Prostate gland (tissue), 2 donors: ENCODE measurements around the gene HIPK3. TPM values are rescaled to one million over a fixed set of nuclear protein-coding genes. Genes with fewer than 3 reads are reported as not detected.

Source experiments
- DNase-seq: peaks from one replicate; pipeline ENCODE4 v3.0.0-alpha.2; 2019; ENCODE audit warnings: low spot score
- H3K27ac ChIP-seq, 2 donors: fragments of 200-600 bp; sonication (generic); 2 replicates each; pipeline ENCODE4 v1.5.1; 2017 to 2019
- H3K27me3 ChIP-seq: fragments of 200-600 bp; sonication (generic); replicated peaks from 2 replicates; pipeline ENCODE4 v1.5.1; 2019; ENCODE audit not compliant: insufficient read depth
- H3K36me3 ChIP-seq, 2 donors: fragments of 200-600 bp; sonication (generic); 1 replicate in 1 of 2; 2 replicates in 1 of 2; pipeline versions ENCODE4 v1.5.1 to v1.8.1; 2017 to 2019
- H3K4me1 ChIP-seq: fragments of 200-600 bp; sonication (generic); replicated peaks from 2 replicates; pipeline ENCODE4 v1.5.1; 2019
- H3K4me3 ChIP-seq, 2 donors: fragments of 200-600 bp; sonication (generic); 2 replicates each; pipeline ENCODE4 v1.5.1; 2017 to 2019
- H3K9me3 ChIP-seq: fragments of 200-600 bp; sonication (generic); 2 replicates; pipeline ENCODE4 v1.5.1; 2017
- POLR2A ChIP-seq: fragments of 450-650 bp; IDR thresholded peaks from one replicate; pipeline ENCODE4 v1.6.1; 2016; ENCODE audit warnings: antibody characterized with exemption, mild to moderate bottlenecking
- POLR2AphosphoS5 ChIP-seq: sonication (generic); formaldehyde crosslinking; IDR thresholded peaks from one replicate; pipeline ENCODE4 v1.6.1; 2017; ENCODE audit warnings: antibody characterized with exemption
- WGBS: methylation state at CpG from one replicate; pipeline ENCODE4 v1.1.5; 2018; 5-methylcytosine and 5-hydroxymethylcytosine counted together
- intact Hi-C: fragments of 100-400 bp; cut with DNase I; formaldehyde crosslinking; loops from one replicate; pipeline ENCODE4 v1.14.2; 2022
- total RNA-seq, 2 donors: library from RNA; depleted of rRNA; stranded (reverse); fragments of >200 nt; gene quantifications; one replicate each; pipeline ENCODE4 v1.1.0, GENCODE V29; 2016
- TF ChIP-seq, protein P1 (sequence below), 4 experiments: fragments of 200-600 bp in 2 of 4; fragments of 450-650 bp in 2 of 4; sonication (generic) in 2 of 4; IDR thresholded peaks; 1 replicate in 3 of 4; 2 replicates in 1 of 4; pipeline ENCODE4 v1.5.1; 2016 to 2019; ENCODE audit warnings: antibody characterized with exemption in 4 of 4, mild to moderate bottlenecking in 2 of 4, moderate library complexity in 2 of 4

HIPK3 gene
- 10 to 100 TPM; 90.4 to 97.2 TPM for total RNA-seq

DNA sequence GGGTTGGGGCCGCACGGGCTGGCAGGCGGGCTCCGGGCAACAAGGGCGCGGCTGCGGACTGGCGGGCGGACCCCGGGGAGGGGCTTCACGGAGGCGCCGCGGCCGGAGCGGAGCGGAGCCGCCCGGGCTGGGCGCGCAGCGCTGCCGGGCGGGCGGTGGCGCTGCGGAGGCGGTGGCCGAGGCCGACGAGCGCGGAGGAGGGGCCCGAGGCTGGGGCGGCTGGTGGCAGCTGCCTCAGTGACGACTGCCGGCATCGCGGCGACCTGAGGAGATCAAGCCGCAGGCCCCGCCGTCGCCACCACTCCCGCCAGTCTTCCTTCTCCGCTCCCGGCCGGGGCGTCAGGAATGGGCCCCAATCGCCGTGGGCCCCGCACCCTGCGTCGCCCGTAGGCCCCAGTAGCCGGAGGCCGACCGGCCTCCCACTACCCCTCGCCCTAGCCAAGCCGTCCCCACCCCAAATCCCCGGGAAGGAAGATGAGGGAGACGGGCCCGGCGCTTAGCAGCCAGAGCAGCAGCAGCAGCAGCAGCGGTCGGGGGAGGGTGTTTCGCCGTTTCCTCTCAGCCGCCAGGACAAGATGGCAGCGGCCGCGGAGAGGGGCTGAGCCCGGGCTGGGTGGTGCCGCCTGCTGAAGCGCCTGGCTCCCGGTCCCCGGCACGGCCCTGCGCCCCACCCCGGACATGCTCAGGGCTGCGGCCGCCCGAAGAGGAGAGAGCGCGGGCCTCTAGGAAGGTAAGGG lies at the start of gene HIPK3:
TSS of gene HIPK3 (plus strand) at position 222 of the 737 bp plus-strand sequence.
- WGBS, result under 1% methylated on average over 54 of the region's 85 CpGs
- peak within 1 kb of the TSS; percentile 99 to 100 for H3K27ac ChIP-seq
- peak; percentile 75 for DNase-seq
- H3K36me3 ChIP-seq, result no peaks in the 10 kb centered on the region
- no peaks in the 10 kb centered on the region for H3K27me3 ChIP-seq
- intact Hi-C loops, result loop anchor here (5.0 to 10.0 kb wide), 3 partner anchors 70 to 477 kb away; partner anchors contain the start of genes CD59 and CSTF3
- H3K9me3 ChIP-seq, result no peaks in the 10 kb centered on the region
- H3K4me1 ChIP-seq, result no peaks in the 10 kb centered on the region
- H3K4me3 ChIP-seq, result peak within 1 kb of the TSS; percentile 64 to 95
- TF ChIP-seq, protein P1, sequence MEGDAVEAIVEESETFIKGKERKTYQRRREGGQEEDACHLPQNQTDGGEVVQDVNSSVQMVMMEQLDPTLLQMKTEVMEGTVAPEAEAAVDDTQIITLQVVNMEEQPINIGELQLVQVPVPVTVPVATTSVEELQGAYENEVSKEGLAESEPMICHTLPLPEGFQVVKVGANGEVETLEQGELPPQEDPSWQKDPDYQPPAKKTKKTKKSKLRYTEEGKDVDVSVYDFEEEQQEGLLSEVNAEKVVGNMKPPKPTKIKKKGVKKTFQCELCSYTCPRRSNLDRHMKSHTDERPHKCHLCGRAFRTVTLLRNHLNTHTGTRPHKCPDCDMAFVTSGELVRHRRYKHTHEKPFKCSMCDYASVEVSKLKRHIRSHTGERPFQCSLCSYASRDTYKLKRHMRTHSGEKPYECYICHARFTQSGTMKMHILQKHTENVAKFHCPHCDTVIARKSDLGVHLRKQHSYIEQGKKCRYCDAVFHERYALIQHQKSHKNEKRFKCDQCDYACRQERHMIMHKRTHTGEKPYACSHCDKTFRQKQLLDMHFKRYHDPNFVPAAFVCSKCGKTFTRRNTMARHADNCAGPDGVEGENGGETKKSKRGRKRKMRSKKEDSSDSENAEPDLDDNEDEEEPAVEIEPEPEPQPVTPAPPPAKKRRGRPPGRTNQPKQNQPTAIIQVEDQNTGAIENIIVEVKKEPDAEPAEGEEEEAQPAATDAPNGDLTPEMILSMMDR (IDR thresholded peaks at IDR 0.05), result peak in 3 of 4 experiments; percentile 3 to 56 (median 24)
- TF ChIP-seq POLR2A (peak; percentile 43), POLR2AphosphoS5 (peak; percentile 2)

DNA sequence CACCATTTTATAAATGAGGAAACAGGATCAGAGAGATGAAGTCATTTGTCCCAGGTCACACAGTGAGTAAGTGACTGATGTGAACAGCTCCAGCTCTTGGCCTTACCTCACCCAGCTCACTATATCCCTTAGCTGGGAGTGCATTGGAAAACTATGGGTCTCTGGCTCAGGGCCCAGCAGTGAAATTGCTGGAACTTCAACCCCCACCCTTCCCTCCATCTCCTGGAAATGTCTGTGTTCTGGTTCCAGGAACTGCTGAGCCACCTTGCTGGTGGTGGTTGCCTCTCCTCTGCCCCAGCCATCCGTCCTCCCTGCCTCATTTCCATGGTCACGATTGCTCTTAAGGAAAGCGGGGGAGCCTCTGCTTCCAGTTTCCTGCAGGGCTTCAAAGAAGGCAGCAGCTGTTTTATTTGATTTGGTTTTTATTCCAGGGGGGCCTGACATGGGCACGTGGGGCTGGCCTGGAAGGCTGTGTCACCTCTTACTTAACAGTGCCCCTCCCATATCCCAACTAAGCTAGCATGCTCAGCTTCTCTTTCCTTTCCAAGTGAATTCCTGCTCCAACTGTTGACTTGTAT lies 49.7 kb upstream of the HIPK3 start:
- no peak for DNase-seq
- WGBS, result 46% methylated on average over 4 of the region's 4 CpGs
- no peak for TF ChIP-seq POLR2A
- TF ChIP-seq, protein P1 (IDR thresholded peaks at IDR 0.05), result no peak
- TF ChIP-seq POLR2AphosphoS5, result no peak
- H3K27me3 ChIP-seq, result no peaks in the 10 kb centered on the region
- H3K4me3 ChIP-seq, result no peak overlapping the region
- H3K9me3 ChIP-seq, result no peaks in the 10 kb centered on the region
- no peak overlapping the region for H3K27ac ChIP-seq
- no peaks in the 10 kb centered on the region for H3K4me1 ChIP-seq
- no peaks in the 10 kb centered on the region for H3K36me3 ChIP-seq
- intact Hi-C loops, result no loop called here

DNA sequence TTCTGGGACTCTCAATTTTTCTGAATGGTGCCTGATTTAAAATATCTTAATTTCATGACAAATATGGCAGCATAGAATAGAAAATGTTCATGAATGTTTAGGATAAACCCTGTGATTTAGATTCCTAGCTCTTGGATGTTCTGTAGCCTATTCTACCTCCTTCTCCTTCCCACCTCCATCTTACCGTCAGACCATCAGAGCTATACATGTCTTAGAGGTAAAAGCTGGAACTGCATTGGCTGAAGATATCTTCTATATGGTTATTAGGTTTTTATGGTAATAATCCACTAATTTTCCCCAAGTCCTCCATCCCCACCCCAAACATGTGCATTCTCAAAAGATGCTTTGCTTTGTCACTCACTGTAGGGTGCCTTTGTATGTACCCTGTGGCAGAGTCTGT lies 49.0 kb upstream of the HIPK3 start:
- Histone ChIP-seq H3K4me3 (no peak overlapping the region), H3K36me3 (no peaks in the 10 kb centered on the region), H3K9me3 (no peaks in the 10 kb centered on the region), H3K4me1 (no peaks in the 10 kb centered on the region), H3K27ac (no peak overlapping the region), H3K27me3 (no peaks in the 10 kb centered on the region)
- DNase-seq, result no peak
- TF ChIP-seq, protein P1 (IDR thresholded peaks at IDR 0.05), result no peak
- TF ChIP-seq POLR2AphosphoS5 (no peak), POLR2A (no peak)
- WGBS, result 94% methylated on average over 1 of the region's 1 CpG
- intact Hi-C loops, result no loop called here

DNA sequence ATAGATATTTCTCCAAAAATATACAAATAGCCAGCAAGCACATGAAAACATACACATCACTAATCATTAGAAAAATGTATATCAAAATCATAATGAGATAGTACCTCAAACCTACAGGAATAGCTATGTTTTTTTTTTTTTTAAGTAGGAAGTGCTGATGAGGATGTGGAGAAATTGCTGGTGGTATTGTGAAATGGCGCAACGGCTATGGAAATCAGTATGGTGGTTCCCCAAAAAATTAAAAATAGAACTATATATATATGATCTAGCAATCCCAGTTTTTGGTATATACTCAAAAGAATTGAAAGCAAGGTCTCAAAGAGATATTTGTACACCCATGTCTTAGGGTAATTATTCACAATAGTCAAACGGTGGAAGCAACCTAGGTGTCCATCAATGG lies 46.0 kb upstream of the HIPK3 start:
- H3K36me3 ChIP-seq, result no peaks in the 10 kb centered on the region
- no peak overlapping the region for H3K27ac ChIP-seq
- H3K4me1 ChIP-seq, result no peaks in the 10 kb centered on the region
- no peak for DNase-seq
- H3K4me3 ChIP-seq, result no peak overlapping the region
- intact Hi-C loops, result no loop called here
- H3K9me3 ChIP-seq, result no peaks in the 10 kb centered on the region
- WGBS, result 75% methylated on average over 3 of the region's 3 CpGs
- H3K27me3 ChIP-seq, result no peaks in the 10 kb centered on the region
- TF ChIP-seq, protein P1 (IDR thresholded peaks at IDR 0.05), result no peak
- TF ChIP-seq POLR2AphosphoS5 (no peak), POLR2A (no peak)

DNA sequence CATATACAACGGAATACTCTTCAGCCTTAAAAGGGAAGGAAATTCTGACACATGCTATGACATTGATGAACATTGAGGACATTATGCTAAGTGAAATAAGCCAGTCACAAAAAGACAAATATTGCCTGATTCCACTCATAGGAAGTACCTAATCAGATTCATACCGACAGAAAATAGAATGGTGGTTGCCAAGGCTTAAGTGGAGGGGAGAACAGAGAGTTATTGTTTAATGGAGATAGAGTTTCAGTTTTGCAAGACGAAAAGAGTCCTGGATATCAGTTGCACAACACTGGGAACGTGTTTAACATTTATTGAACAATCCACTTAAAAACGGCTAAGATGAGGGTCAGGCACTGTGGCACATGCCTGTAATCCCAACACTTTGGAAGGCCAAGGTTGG lies 45.6 kb upstream of the HIPK3 start:
- no peaks in the 10 kb centered on the region for H3K4me1 ChIP-seq
- DNase-seq, result no peak
- H3K4me3 ChIP-seq, result no peak overlapping the region
- H3K9me3 ChIP-seq, result no peaks in the 10 kb centered on the region
- intact Hi-C loops, result no loop called here
- TF ChIP-seq POLR2AphosphoS5, result no peak
- no peak for TF ChIP-seq POLR2A
- TF ChIP-seq, protein P1 (IDR thresholded peaks at IDR 0.05), result no peak
- H3K27me3 ChIP-seq, result no peaks in the 10 kb centered on the region
- WGBS, result 27% methylated on average over 5 of the region's 5 CpGs
- no peaks in the 10 kb centered on the region for H3K36me3 ChIP-seq
- H3K27ac ChIP-seq, result no peak overlapping the region
